NCI-H1048 (cell line): ENCODE measurements around the gene ZNF45.
"Not testable (repeated sequence)": the region's sequence is repeated elsewhere in the genome, so short reads cannot be mapped to it uniquely, and the experiment has no call there.

Experiments
- DNase-seq: peaks from one replicate; lab custom pipeline; 2025; lab: John Stamatoyannopoulos, UW

Gene ZNF45

DNA sequence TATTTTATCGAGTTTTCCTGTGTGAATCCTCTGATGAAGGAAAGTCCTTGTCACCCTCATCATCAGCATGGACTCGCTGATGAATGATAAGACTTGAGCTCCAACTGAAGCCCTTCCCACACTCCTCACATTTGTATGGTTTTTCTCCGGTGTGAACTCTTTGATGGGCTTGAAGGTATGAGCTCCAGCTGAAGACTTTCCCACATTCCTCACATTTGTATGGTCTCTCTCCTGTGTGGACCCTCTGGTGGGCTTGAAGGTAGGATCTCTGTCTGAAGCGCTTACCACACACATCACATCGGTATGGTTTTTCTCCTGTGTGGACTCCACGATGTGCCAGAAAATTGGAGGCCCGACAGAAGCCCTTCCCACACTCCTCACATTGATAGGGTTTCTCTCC lies 21.7 kb downstream of the ZNF45 start:
- DNase-seq = no peak

DNA sequence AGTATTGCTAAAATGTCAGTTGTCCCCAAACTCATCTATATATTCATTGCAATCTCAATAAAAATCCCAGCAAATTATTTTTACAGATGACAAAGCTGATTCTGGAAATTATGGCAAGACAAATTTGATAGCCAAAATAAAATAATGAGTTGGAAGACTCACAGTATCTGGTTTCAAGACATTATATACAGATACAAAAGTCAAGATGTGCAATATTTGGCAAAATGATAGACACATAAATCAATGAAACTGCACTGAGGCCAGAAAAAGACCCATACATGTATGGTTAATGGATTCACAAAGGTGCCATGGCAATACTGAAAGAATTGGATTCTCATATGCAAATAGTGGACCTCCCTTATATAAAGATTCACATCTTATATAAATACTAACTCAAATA lies 24.2 kb downstream of the ZNF45 start:
- no peak for DNase-seq

- no peak for DNase-seq
These were observed 26.4 kb downstream of the ZNF45 start for GRCh38 chr19:43908659-43909058.

DNA sequence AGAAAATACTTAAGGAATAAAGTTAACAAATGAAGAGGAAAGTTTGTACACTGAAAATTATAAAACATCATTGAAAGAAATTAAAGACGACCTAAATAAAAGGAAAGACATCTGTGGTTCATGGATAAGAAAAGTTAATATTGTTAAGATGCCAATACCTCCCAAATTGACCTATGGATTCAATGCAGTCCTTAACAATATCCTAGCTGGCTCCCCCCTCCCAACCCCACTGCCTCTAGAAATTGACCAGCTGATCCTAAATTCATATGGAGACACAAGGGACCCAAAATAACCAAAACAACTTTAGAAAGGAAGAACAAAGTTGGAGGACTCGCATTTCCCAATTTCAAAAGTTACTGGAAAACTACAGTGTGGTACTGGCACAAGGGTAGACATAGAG lies 28.3 kb downstream of the ZNF45 start:
- no peak for DNase-seq

- no peak for DNase-seq
These were observed 29.2 kb downstream of the ZNF45 start for GRCh38 chr19:43905897-43906296.

DNA sequence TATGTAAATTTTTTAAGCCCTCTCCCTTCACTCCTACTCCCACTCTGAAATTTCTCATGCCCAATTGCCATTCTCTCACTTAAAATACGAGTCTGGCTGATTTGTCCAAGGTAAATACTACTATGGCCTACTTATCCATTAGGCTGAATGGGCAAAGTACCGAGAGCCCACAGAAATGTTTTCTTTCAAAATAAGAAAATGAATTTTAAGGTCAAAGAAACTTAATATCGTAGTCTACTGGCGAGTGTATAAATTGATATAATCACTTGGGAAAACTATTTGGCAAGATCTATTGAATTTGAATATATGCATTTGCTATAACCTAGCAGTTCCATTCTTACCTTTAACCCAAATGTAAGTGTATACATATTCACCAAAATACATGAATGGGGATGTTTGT lies 32.7 kb downstream of the ZNF45 start:
- no peak for DNase-seq

- DNase-seq = no peak
These were observed 33.4 kb downstream of the ZNF45 start for GRCh38 chr19:43901395-43902390.

DNA sequence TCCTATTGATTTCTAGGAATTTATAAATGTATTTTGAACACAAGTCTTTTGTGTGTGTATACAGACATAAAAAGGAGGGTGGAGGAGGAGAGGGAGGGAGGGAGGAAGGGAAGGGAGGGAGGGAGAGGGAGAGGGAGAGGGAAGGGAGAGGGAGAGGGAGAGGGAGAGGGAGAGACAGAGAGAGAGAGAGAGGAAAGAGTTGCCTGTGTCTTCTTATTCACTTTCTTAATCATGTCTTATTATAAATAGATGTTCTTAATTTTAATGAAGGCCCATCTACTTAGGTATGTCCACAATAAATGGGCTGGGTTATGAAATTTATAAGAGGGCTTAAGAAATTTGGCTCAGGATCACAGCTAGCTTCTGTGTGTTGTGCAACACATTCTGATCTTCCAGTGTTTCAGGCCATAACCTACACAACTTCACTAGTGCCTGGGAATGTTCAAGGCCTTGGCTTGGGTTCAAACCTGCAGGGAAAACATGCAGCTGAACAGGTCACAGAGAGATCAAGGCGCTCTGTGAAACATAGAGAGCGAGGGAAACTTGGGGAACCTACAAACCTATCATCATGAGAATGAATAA lies 39.3 kb downstream of the ZNF45 start:
- DNase-seq = no peak

GRCh38 chr19:43883864-43884263 lies 51.2 kb downstream of the ZNF45 start, which contains the start of gene ZNF404:
TSS of gene ZNF404 (minus strand) at chr19:43883964.
- DNase-seq = no peak

- no peak for DNase-seq
These were observed 54.6 kb downstream of the ZNF45 start for GRCh38 chr19:43880483-43880882.

DNA sequence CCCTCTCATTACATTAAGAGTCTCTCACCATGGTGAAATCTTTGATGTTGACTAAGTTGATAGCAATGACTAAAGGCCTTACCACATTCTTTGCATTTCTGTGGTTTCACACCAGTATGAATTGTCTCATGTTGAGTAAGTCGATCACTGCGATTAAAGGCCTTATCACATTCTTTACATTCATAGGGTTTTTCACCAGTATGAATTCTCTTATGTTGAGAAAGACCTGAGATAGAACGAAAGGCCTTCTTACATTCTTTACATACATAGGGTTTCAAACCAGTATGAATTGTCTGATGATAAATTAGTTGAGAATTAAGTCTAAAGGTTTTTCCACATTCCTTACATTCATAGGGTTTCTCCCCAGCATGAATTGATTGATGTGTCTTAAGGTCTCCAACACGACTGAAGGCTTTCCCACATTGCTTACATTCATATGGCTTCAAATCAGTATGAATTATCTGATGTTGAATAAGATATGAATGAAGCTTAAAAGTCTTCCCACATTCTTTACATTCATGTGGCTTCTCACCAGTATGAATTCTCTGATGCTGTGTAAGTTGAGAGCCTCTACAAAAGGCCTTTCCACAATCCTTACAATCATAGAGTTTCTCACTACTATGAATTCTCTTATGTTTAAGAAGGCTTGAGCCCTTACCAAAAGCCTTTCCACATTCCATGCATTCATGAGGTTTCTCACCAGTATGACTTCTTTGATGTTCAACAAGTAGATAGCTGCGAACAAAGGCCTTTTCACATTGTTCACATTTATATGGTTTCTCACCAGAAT lies 62.3 kb downstream of the ZNF45 start:
- no peak for DNase-seq

GRCh38 chr19:43866923-43867322 lies 68.2 kb downstream of the ZNF45 start:
- not testable (repeated sequence) for DNase-seq
